Vagina (tissue), 2 donors: ENCODE results near the gene ZNF527.
A peak's percentile ranks its signal among the peaks of the same experiment; 100 is the strongest.

Experiments
- CTCF ChIP-seq, 3 experiments: fragments of 450-650 bp in 2 of 3; fragments of 200-600 bp in 1 of 3; sonication (generic) in 1 of 3; IDR thresholded peaks; one replicate each; pipeline ENCODE4 v1.5.1; 2017 to 2019; ENCODE audit warnings: antibody characterized with exemption in 3 of 3, mild to moderate bottlenecking in 2 of 3, moderate library complexity in 2 of 3
- POLR2A ChIP-seq, 2 donors: fragments of 450-650 bp; IDR thresholded peaks; one replicate each; pipeline ENCODE4 v1.6.1; 2017; ENCODE audit warnings: antibody characterized with exemption in 2 of 2, mild to moderate bottlenecking in 2 of 2, moderate library complexity in 2 of 2
- POLR2AphosphoS5 ChIP-seq, 2 donors: sonication (generic); formaldehyde crosslinking; IDR thresholded peaks; one replicate each; pipeline ENCODE4 v1.9.0; 2017; ENCODE audit warnings: antibody characterized with exemption in 2 of 2, mild to moderate bottlenecking in 2 of 2, low read depth in 1 of 2; ENCODE audit not compliant: insufficient read depth in 1 of 2

- TF ChIP-seq CTCF (IDR thresholded peaks at IDR 0.05) (peak in 1 of 3 experiments; percentile 17), POLR2A (IDR thresholded peaks at IDR 0.05) (peak in 1 of 2 donors; percentile 62), POLR2AphosphoS5 (IDR thresholded peaks at IDR 0.05; ENCODE audit: insufficient read depth in 1 of 2, low read depth in 1 of 2) (peak; percentile 94 to 96)
Measured at GRCh38 chr19:37370880-37371661, at the start of gene ZNF527.
